Measurements from ENCODE around the gene HNRNPD. TPM values are rescaled to one million over a fixed set of nuclear protein-coding genes. Genes with fewer than 3 reads are reported as not detected.
"Not testable (repeated sequence)": the region's sequence is repeated elsewhere in the genome, so short reads cannot be mapped to it uniquely, and the experiment has no call there.

HNRNPD gene
- total and polyA plus RNA-seq, 2 of the 8 experiments (the other 6 are each of a cell fraction or from before 2014, with no cell fraction given): 118 to 646 TPM

GRCh38 chr4:82320351-82320750, 53.4 kb downstream of the HNRNPD start (continued):
- TF ChIP-seq USF2 (IDR thresholded peaks at IDR 0.05; ENCODE audit: low read length) (no peak), SRF (IDR thresholded peaks at IDR 0.05; ENCODE audit: low read depth, low read length) (no peak)

- H2BK15ac ChIP-seq (ENCODE audit: low read length); H3K18ac ChIP-seq (ENCODE audit: extremely low read depth, low read length); H3K56ac ChIP-seq (replicated peaks; ENCODE audit: insufficient read length, low read depth, low read length); H4K8ac ChIP-seq (ENCODE audit: extremely low read depth, insufficient read depth, low read length); H2BK5ac ChIP-seq (ENCODE audit: low read depth, low read length); H2BK120ac ChIP-seq (replicated peaks; ENCODE audit: low read depth, low read length); H2BK20ac ChIP-seq (ENCODE audit: low read length); H3K79me1 ChIP-seq (ENCODE audit: low read depth, low read length); H2AK5ac ChIP-seq (ENCODE audit: low read depth, low read length); FAIRE-seq; H3K14ac ChIP-seq (ENCODE audit: insufficient read length); DNase-seq (ENCODE audit: low read depth in 1 of 2, low spot score in 2 of 2); H3K36me3 ChIP-seq (ENCODE audit: control insufficient read depth in 2 of 4, insufficient read depth in 4 of 4, low read length in 3 of 4); H2AFZ ChIP-seq (ENCODE audit: low read length); H3K23ac ChIP-seq (ENCODE audit: insufficient read length); H4K20me1 ChIP-seq (replicated peaks in 1 of 2; ENCODE audit: control insufficient read depth in 1 of 2, insufficient read depth in 2 of 2, low read length in 2 of 2); H4K91ac ChIP-seq (replicated peaks; ENCODE audit: insufficient read length, low read length); H3K27me3 ChIP-seq (replicated peaks in 1 of 4; ENCODE audit: control insufficient read depth in 3 of 4, extremely low read depth in 1 of 4, insufficient read depth in 3 of 4, low read length in 3 of 4); H3K9ac ChIP-seq (replicated peaks in 1 of 4; ENCODE audit: extremely low read depth in 1 of 4, low read depth in 3 of 4, low read length in 3 of 4); H3K4ac ChIP-seq (replicated peaks; ENCODE audit: insufficient read length, low read depth, low read length); H2BK12ac ChIP-seq (ENCODE audit: low read depth, low read length); H3K4me3 ChIP-seq (ENCODE audit: extremely low read depth in 1 of 4, insufficient read depth in 2 of 4, low read depth in 3 of 4, low read length in 4 of 4); H3K27ac ChIP-seq (ENCODE audit: low read depth, low read length); H3K4me1 ChIP-seq (replicated peaks in 1 of 4; ENCODE audit: control insufficient read depth in 3 of 4, insufficient read depth in 4 of 4, low read length in 3 of 4); H3K9me3 ChIP-seq (ENCODE audit: insufficient read depth in 2 of 2, low read depth in 1 of 2, low read length in 1 of 2); H3K79me2 ChIP-seq (ENCODE audit: control insufficient read depth in 1 of 2, insufficient read depth in 2 of 2, low read length in 2 of 2); H3K4me2 ChIP-seq (ENCODE audit: insufficient read depth in 1 of 2, low read depth in 2 of 2, low read length in 2 of 2); H4K5ac ChIP-seq (ENCODE audit: insufficient read length, low read depth, low read length); H3K23me2 ChIP-seq (ENCODE audit: low read depth, low read length): not testable (repeated sequence)
- POLR2A ChIA-PET (ENCODE audit: partially characterized antibody): interaction anchor here (1.0 to 1.2 kb wide), 2 partner anchors 67 to 126 kb away, joined by 3 to 4 read pairs; no protein-coding TSS in a partner anchor
- WGBS, 2 experiments (ENCODE audit: extremely low coverage in 1 of 2, insufficient coverage in 1 of 2, insufficient read length in 1 of 2, insufficient replicate concordance in 2 of 2, low coverage in 1 of 2, low lambda C conversion rate in 2 of 2, missing lambda C conversion rate in 1 of 2): 88% methylated on average over 12 of the region's 13 CpGs; no CpG with 5 or more reads in 1 of the 2 experiments
- CTCF ChIA-PET (ENCODE audit: partially characterized antibody): interaction anchor here (1.4 to 1.9 kb wide), 2 partner anchors 16 to 18 kb away, joined by 3 to 5 read pairs; no protein-coding TSS in a partner anchor
Observed at GRCh38 chr4:82303063-82303462, 70.7 kb downstream of the HNRNPD start.

Data from H1 (cell line).